ENCODE measurements around the gene RIT2.

The RIT2 gene

DNA sequence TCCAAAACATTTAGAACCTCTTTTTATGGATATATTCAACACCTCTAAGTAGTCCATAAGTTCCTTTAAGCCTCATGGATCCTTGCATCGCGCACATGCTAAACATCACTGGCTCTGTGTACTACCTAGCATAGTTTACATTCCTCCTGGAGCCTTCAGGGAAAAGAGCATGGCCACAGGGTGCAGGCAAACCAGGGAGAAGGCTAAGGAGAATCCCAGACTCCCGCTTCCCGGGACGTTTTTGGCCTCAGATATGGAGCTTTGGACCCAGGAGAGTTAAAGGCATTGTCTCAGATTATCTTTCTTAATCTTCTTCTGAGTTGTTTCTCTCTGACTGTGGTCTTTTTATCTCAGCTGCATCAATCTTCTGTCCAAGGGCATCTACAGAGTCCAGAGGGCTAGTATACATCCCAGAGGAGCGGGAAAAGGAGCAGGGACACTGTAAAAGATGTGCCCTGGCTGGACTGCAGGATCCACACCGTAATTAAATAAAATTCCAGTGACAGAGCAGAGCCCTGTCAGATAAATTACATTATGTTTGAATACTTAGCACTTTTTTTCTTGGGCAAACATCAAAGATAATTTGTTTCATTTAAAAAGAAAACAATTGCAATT, 36.9 kb downstream of the RIT2 start:
- ChIA-PET CTCF (interaction anchor here (1.4 kb wide), 1 partner anchor 23 kb away, joined by 3 read pairs; no protein-coding TSS in a partner anchor), POLR2A (no interaction called here)
- no peak for DNase-seq (ENCODE audit: extremely low spot score)
- TF ChIP-seq, protein P1, sequence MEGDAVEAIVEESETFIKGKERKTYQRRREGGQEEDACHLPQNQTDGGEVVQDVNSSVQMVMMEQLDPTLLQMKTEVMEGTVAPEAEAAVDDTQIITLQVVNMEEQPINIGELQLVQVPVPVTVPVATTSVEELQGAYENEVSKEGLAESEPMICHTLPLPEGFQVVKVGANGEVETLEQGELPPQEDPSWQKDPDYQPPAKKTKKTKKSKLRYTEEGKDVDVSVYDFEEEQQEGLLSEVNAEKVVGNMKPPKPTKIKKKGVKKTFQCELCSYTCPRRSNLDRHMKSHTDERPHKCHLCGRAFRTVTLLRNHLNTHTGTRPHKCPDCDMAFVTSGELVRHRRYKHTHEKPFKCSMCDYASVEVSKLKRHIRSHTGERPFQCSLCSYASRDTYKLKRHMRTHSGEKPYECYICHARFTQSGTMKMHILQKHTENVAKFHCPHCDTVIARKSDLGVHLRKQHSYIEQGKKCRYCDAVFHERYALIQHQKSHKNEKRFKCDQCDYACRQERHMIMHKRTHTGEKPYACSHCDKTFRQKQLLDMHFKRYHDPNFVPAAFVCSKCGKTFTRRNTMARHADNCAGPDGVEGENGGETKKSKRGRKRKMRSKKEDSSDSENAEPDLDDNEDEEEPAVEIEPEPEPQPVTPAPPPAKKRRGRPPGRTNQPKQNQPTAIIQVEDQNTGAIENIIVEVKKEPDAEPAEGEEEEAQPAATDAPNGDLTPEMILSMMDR (IDR thresholded peaks at IDR 0.05; ENCODE audit: control extremely low read depth, extremely low read depth, low read depth, missing control alignments) = no peak

DNA sequence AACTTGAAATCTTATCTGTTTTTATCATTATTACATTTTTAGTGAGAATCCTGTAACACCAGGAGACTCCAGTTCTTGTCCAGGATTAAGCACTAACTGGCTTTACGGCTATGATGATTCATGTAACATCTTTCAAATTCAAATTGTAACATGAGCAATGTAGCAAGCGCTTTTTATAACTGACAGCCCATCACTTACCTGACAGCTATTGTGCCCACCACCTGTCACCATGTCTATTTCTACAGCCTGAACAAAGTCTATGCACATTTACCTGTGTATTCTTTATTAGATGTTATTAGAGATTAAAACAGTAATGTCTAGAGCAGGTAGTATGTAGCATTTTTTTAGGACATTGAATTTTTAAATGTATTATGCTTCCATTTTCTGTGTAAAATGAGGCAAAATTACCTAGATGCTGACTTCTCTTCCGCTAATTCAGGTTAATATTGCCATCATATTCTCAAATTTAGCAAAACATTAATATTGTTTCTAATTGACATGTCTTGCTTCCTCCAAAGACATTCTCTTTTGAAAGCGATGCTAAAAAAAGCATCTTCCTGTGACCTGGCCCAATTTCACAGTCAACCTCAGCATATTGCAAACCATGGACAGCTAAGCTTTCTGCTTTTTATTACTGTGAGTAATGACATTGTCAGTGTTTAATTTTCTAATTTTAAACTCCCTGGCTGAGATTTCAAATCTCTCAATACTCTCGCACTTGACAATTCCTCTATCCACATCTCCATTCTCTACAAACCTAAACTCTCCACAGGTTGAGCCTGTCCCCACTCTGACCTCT, 37.8 kb downstream of the RIT2 start:
- ChIA-PET POLR2A (no interaction called here), CTCF (interaction anchor here (1.1 to 1.4 kb wide), 2 partner anchors 10 to 22 kb away, joined by 3 read pairs; no protein-coding TSS in a partner anchor)
- no peak for DNase-seq (ENCODE audit: extremely low spot score)
- TF ChIP-seq, protein P1 (IDR thresholded peaks at IDR 0.05; ENCODE audit: control extremely low read depth, extremely low read depth, low read depth, missing control alignments) = no peak

DNA sequence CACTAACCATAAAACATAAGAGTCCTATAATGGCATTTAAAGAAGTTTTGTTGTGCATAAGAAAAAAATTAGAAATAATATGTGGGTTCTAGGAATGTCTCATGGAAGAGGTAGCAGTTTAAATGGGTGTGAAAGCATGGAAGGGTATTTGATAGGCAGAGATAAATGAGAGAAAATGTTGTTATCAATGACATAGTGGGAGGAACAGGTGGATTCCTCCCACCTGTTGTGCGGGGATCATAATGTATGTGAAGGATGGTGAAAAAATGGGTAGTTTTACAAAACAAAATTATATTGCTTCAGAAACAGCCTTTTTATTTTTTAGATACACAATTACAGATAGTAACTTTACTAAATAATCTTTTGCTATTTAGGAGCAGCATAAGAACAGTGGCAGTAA, 41.7 kb downstream of the RIT2 start:
- TF ChIP-seq, protein P1 (IDR thresholded peaks at IDR 0.05; ENCODE audit: control extremely low read depth, extremely low read depth, low read depth, missing control alignments) = no peak
- no peak for DNase-seq (ENCODE audit: extremely low spot score)
- CTCF ChIA-PET = no interaction called here
- POLR2A ChIA-PET = no interaction called here

DNA sequence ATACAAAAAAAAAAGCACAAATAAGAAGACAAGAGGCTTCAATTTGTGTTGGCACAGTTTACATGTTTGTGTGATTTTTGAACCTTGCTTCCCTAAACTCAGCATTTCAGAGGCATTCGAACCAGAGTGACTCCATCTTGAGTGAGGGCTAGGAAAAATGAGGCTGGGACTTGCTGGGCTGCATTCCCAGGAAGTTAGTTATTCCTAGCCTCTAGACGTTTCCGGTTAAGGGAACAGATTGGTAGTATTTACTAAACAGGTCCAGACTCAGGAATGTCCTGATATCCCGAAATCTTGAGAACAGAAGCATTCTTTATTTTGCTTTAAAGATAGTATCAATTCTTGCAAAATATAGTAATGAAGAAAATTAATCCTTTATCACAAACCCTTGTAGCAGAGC, 46.7 kb downstream of the RIT2 start:
- no peak for DNase-seq (ENCODE audit: extremely low spot score)
- ChIA-PET CTCF (no interaction called here), POLR2A (no interaction called here)
- TF ChIP-seq, protein P1 (IDR thresholded peaks at IDR 0.05; ENCODE audit: control extremely low read depth, extremely low read depth, low read depth, missing control alignments) = no peak

DNA sequence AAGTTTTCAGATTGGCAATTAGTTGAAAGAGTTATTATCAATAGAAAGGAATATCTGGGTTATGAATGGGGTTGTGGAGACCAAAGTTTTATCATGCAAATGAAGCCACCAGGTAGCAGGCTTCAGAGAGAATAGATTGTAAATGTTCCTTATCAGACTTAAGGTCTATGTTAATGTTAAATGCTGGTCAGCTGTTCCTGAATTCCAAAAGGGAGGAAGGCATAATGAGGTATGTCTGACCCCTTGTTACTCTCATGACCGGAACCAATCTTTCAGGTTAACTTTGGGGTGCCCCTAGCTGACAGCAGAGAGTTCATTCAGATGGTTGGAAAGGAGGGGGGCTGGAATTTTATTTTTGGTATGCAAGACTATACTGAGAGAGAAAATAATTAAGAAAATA, 47.9 kb downstream of the RIT2 start:
- ChIA-PET CTCF (interaction anchor here (1.5 kb wide), 1 partner anchor 10 kb away, joined by 3 read pairs; no protein-coding TSS in a partner anchor), POLR2A (no interaction called here)
- TF ChIP-seq, protein P1 (IDR thresholded peaks at IDR 0.05; ENCODE audit: control extremely low read depth, extremely low read depth, low read depth, missing control alignments) = no peak
- no peak for DNase-seq (ENCODE audit: extremely low spot score)

DNA sequence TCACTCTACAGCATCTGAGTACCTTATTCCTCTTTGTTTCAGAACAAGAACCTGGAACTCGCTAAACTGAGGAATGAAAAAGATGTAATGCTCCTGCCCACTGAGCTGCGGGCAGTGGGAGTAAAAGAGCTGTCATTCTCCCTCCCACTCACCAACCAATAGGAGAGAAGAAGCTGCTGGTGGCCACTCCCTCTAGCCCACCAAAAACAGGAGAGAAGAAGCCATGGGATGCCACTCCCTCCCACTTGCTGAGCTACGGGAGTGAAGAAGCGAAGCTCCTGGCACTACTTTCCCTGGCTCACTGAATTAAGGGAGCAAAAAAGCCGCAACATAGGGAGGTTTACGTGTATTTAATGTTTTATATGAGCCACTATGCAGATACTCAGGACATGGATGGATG, 53.7 kb downstream of the RIT2 start:
- POLR2A ChIA-PET = no interaction called here
- no peak for DNase-seq (ENCODE audit: extremely low spot score)
- TF ChIP-seq, protein P1 (IDR thresholded peaks at IDR 0.05; ENCODE audit: control extremely low read depth, extremely low read depth, low read depth, missing control alignments) = no peak
- CTCF ChIA-PET = interaction anchor here (1.2 to 1.4 kb wide), 3 partner anchors 8 to 11 kb away, joined by 3 read pairs; no protein-coding TSS in a partner anchor

Measured in GM10248 (cell line).